Posterior cingulate gyrus (tissue), 11 donors: Measurements from ENCODE around the gene PARP3.
A peak's percentile ranks its signal among the peaks of the same experiment; 100 is the strongest.
"Not testable (repeated sequence)": the region's sequence is repeated elsewhere in the genome, so short reads cannot be mapped to it uniquely, and the experiment has no call there.

ENCODE experiments used
- DNase-seq, 10 donors: peaks; one replicate each; pipeline versions ENCODE4 v3.0.0 to v3.0.0-alpha.2; 2020 to 2021; ENCODE audit warnings: mixed read lengths in 3 of 10
- intact Hi-C: fragments of 100-400 bp; cut with DNase I; formaldehyde crosslinking; loops from one replicate; pipeline ENCODE4 v1.15.1; 2023

The PARP3 gene

DNA sequence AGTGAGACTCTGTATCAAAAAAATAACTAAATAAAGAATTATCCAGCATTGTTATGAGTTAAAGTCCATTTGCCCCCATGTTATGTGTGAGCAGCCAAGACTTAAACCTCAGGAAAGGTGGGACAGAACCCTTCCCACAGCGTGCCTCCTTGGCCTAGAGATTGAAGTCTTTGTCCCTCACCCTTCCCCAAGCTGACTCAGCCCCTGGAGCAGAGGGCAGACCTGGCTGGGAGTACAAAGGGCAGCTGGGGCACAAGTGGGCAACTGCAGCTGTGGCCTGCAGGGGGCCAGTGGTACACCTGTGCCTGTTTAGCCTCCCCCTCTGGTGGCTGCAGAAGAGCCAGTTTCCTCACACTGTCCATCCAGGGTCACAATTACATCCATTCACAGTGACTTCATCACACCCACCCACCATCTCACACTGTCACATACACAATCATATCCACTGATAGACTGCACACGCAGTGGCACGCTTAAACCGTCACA lies 40.2 kb downstream of the PARP3 start:
- intact Hi-C loops: no loop called here
- DNase-seq: peak in 1 of 10 donors; percentile 71

DNA sequence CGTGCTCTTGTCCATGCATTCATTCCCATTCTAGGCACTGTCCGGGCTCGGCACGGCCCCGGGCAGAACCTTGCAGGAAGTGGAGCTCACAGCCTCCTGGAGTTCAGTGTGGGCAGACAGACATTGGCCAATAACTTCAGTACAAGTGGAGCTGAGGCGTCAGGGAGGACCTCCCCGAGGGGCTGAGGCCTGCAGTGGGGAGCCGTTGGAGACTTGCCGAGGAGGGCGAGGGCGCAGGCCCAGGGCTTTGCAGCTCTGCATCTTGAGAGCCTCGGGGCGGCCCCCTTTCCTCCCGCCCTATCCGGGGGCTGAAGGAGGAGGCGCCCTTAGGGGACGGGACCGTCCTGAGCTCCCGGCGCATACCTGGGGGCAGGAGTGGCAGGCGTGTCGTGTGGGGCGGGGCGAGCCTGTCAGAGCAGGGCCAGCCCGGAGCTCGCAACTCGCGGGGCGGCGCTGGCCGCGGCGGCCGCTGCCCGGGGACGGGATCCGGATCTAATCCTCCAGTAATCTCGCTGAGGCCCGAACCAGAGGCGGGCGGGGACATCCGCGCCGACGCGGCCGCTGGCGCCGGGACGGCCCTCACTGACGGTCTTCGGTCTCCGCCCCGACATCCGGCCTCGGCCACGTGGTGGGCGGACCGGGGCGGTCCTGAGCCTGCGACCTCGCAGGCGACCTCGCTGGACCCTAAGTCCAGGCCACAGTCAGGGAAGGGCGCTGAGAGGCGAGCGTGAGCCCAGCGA lies 40.8 kb downstream of the PARP3 start, which contains the start of gene ACY1:
TSS of gene ACY1 (plus strand) at position 698 of the 740 bp plus-strand sequence. CDS start 530 bp downstream, outside the sequence.
- intact Hi-C loops: no loop called here
- peak; percentile 63 to 97 (median 76) for DNase-seq

DNA sequence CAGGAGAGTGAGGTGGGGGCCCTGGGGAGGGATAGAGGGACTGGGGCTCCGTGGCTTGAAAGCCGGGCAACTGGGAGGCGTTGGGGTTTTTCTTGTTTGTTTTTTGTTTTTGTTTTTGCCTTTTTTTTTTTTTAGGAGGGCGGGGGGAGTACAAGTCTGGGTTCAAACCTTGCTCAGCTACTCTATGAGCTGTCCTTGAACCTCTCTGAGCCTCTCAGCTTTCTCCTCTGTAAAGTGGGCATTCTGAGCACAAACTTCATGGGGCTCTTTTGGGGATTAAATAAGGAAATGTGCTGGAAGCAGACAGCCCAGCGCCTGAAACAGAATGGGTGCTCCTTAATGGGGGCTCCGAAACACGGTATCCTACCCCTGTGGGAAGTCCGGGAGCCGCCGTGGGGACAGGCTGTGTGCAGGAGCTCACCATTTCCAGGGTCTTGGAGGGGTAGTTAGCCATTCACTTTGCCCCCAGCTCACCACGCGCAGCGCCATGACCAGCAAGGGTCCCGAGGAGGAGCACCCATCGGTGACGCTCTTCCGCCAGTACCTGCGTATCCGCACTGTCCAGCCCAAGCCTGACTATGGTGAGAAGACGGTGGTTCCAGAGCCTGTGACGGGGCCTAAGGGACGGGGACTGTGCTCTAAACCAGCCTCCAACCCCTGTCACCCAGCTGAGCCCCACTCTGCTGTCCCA lies 41.6 kb downstream of the PARP3 start:
- intact Hi-C loops: no loop called here
- peak in 1 of 10 donors; percentile 79 for DNase-seq

DNA sequence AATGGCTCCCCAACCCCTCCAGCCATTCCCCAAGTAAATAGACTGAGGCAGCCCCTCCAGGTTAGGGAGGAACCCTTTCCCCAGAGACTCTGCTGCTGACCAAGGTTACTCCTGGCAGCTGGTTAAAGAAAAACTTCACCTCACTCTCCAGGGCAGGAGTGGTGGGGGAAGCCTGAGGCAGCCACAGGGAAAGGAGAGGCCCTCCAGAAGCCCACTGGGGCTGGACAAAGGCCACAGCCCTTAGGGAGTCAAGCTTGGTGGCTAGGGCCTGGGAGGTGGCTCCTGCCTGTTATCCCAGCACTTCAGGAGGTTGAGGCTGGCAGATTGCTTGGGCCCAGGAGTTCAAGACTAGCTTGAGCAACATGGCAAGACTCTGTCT lies 42.1 kb downstream of the PARP3 start:
- intact Hi-C loops: no loop called here
- peak in 1 of 10 donors; percentile 45 for DNase-seq

DNA sequence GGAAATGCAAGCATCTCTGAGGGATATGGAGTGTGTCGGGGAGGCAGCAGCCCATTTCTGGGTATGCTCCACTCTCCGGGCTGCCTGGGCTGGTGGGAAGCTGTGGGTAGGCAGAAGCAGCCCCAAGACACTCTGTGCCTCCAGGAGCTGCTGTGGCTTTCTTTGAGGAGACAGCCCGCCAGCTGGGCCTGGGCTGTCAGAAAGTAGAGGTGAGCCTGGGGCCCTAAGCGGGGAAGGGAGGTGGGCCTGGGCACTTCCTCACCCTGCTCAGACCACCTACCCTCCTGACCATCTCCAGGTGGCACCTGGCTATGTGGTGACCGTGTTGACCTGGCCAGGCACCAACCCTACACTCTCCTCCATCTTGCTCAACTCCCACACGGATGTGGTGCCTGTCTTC lies 42.9 kb downstream of the PARP3 start:
- intact Hi-C loops: no loop called here
- DNase-seq: no peak

DNA sequence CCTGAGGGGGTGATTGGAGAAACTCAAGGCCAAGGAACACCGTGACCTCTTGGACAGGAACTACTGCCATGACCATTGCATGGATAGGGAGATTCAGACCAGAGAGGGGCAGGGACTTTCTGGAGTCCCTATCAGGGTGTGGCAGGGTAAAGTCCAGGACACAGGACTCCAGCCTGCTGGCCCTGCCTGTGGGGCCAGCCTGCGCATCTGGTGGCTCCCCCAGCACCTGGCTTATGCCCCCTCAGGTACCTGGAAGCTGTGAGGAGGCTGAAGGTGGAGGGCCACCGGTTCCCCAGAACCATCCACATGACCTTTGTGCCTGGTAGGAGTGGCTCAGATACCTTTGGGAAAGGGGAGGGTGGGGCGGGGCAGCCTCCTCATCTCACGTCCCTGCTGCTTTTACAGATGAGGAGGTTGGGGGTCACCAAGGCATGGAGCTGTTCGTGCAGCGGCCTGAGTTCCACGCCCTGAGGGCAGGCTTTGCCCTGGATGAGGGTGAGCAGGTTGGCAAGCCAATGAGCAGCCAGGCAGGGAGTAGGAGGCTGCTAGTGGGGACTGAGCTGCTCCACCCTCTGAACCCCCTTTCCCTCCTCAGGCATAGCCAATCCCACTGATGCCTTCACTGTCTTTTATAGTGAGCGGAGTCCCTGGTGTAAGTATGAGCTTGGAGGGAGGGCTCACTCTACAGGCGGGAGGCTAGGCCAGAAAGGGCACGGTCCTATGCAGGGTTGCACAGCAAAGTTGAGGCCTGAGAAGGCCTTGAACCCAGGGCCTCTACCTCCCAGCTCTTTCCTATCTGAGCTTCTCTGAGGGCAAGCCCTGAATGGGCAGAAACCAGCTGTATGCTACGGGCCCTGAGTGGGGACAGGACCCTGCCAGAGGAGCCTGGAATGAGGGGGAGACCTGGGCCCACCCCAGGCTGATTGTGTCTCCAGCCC lies 44.1 kb downstream of the PARP3 start:
- intact Hi-C loops: no loop called here
- no peak for DNase-seq

DNA sequence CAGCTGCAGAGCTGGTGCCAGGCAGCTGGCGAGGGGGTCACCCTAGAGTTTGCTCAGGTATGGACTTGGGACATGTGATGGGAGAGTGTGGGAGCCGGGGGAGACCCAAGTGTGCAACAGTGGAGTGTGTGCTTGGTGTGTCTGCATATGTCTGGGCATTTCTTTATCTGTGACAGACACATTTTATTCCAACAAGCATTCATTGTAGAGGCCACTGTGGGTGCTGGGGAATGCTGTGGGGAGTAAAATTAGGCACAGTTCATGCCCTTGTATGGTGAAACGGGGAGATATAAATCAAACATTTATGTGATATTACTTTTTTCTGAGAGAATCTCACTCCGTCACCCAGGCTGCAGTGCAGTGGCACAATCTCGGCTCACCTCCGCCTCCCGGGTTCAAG lies 45.4 kb downstream of the PARP3 start:
- no peak for DNase-seq
- intact Hi-C loops: no loop called here

DNA sequence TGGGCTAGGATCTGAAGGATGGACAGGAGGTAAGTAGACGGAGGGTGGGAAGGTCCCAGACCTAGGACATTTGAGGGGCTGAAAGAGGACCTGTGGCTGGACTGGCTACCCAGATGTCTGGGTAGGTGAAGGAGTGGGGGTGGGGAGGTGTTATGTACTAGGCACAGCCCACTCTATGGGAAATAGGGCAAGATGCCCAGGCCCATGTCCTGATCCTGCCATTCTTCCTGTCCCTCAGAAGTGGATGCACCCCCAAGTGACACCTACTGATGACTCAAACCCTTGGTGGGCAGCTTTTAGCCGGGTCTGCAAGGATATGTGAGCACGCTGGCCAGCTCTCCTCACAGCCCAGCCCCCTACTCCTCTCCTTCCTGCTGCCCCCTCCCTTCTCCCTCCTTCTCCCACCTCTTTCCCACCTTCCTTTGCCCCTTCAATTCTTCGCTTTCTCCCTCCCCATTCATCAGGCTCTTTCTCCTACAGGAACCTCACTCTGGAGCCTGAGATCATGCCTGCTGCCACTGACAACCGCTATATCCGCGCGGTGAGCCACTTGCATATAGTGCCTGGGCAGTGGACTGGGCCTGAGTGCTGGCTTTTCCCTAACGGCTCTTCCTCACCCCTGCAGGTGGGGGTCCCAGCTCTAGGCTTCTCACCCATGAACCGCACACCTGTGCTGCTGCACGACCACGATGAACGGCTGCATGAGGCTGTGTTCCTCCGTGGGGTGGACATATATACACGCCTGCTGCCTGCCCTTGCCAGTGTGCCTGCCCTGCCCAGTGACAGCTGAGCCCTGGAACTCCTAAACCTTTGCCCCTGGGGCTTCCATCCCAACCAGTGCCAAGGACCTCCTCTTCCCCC lies 46.4 kb downstream of the PARP3 start:
- DNase-seq: no peak
- intact Hi-C loops: no loop called here

DNA sequence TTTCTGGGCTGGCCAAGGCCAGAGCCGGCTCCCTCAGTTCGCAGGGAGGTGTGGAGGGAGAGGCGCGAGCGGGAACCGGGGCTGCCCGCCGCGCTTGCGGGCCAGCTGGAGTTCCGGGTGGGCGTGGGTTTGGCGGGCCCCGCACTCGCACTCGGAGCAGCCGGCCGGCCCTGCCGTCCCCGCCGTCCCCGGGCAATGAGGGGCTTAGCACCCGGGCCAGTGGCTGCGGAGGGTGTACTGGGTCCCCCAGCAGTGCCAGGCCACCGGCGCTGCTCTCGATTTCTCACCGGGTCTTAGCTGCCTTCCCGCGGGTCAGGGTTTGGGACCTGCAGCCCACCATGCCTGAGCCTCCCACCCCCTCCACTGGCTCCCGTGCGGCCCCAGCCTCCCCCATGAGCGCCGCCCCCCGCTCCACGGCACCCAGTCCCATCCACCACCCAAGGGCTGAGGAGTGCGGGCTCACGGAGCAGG lies 48.4 kb downstream of the PARP3 start:
- intact Hi-C loops, DNase-seq: not testable (repeated sequence)

DNA sequence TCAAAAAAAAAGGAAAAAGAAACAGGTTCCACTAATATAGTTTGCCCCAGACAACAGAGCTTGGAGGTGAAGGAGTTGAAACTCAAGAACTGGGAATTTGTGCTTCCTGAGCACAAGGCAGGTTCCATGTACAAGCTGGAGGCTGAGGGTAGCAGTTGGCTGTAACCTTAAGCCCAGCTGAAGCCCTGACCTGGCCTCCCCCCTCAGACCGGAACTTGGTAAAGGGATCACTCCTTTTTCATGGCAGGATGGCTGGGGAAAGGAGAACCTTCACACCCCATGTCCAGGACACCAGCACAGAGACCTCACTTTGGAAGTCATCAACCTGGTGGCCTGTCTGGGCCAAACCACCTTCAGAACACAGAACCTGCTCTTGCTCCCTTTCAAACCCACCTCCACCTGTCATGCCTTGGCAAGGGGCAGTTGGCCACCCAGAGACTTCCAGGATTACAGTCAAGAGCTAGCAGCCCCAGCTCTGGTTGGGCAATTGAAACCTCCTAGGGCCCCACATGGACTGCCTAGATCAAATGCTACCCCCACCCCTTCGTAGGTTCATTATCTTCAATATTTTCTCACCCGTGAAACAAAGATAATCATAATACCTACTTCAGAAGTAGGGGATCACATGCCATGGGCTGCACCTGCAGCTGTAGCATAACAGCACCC lies 50.0 kb downstream of the PARP3 start:
- DNase-seq: no peak
- intact Hi-C loops: no loop called here

DNA sequence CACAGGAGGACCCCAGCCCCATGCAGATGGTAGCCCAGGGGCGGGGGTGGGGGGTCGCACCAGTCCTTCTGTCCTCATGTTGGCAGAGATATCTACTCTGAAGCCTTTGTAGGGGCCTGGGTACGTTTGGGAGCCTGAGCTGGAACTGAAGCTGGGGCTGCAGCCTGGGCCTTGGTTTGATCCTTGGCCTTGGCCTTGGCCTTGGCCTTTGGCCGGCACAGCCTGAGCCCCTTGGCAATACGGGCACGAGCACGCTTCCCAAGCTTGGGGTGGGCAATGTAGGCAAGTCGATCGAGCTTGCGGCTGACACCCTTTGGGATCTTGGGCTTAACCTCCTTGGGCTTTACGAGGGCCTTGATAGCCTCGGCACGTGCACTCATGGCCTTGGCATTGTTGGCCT lies 51.5 kb downstream of the PARP3 start:
- intact Hi-C loops, DNase-seq: not testable (repeated sequence)

DNA sequence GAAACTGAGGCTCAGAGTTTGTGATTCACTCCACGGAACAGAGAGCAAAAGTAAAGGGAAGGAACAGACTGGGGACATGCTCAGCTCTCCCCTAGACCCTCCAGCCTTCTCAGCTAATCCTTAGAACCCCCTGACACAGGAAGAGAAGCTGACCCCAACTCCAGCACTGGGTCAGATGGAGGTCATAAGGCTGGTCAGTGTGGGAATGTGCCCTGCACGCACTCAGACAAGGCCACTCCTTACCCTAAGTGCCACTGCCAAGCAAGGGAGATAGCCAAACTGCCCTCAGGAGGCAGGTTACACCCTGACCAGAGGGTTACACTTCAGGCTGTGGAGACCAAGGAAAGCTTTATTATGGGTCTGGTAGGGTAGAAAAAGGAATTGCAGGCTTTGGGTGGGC lies 52.4 kb downstream of the PARP3 start:
- intact Hi-C loops: no loop called here
- DNase-seq: no peak

DNA sequence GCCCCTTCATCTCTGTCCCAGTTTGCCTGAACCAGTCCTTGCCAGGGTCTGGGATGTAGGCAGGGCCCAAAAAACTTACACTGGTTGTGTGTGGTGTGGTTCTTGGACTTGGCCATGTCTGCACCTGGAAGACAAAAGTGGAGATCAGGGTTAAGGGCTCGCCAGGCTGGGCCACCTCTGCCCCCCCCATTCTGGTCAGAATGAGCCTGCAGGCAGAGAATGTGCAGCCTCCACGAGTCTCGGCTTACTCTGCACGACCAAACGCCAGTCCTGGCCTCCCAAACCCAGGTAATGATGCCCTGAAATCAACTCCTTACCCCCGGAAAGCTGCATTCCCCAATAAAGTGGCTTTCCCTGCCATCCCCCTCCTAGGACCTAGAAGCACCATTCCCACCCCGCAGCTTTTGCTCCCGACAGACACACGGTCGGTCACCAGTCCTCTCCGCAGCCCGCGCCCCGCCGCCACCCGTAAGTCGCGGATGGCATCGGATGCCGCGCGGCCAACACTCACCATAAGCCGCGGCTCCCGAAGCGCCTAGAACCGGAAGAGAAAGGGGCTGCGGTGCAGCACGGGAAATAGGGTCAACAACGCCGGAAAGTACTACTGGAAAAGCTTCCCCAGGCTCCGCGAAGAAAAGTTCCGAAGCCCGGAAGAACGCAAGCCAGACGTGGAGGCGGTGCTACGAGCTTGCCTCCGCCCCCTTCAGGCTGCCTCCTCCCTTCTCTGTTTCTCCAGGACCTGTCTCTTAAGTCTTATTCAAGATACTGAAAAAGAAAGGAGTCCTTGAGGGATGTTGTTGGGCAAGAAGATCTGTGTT lies 53.4 kb downstream of the PARP3 start, which contains the start of gene RPL29:
TSS of gene RPL29 (minus strand) at position 550 of the 818 bp plus-strand sequence. CDS start at position 116, 434 bp downstream.
- intact Hi-C loops: loop anchor here (1.0 kb wide), 1 partner anchor 53 kb away; the partner anchor contains the start of gene PARP3
- peak; percentile 85 to 98 (median 87) for DNase-seq

DNA sequence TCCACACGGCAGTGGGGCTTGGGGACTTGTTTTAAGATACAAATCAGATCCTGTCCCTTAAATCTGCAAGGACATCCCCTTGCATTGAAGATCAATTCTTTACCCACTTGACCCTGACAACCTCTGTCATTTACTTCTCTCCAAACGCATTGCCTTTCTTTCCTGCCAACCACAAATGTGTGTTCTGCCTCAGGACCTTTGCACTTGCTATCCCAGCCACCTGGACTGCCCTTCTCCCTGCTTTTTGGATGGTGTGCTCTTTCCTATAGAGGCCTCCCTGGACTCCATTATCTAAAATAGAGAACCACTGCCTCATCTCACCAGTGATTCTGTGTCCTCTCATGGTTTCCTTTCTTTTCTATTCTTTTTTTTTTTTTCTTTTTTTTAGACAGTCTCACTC lies 55.0 kb downstream of the PARP3 start:
- intact Hi-C loops: no loop called here
- DNase-seq: no peak

DNA sequence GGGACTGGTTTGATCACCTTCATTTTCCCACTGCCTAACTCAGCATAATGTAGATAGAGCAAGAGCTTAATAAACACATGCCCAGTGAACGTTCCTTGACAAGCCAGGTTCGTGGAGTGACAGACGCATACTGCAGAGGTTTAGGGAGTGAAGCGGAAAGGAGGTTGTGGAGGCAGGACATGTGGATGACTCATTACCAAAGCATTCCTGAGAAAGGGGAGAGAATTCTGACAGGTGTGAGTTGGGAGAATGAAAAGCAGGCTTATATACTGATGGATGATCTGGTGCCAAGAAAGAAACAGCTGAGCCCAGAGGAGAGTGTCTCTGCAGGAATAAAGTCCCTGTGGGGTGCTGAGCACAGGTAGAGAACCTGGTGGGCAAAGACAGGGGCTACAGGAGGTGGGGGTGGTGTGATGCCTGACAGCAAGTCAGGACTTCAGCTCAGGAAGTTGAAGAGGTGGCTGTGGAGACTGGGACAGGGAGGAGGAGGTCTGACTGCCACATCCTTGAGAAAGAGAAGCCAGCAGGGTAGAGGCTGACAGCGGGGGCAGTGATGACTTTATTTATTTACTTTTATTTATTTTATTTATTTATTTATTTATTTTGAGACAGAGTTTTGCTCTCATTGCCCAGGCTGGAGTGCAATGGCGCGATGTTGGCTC lies 55.9 kb downstream of the PARP3 start:
- no peak for DNase-seq
- intact Hi-C loops: no loop called here
